ENCODE data around the gene LRP6. TPM values are rescaled to one million over a fixed set of nuclear protein-coding genes. Genes with fewer than 3 reads are reported as not detected.

Gene LRP6
- total RNA-seq, 4 donors from 2014 or later = 4.3 to 18.7 (median 9.0) TPM

DNA sequence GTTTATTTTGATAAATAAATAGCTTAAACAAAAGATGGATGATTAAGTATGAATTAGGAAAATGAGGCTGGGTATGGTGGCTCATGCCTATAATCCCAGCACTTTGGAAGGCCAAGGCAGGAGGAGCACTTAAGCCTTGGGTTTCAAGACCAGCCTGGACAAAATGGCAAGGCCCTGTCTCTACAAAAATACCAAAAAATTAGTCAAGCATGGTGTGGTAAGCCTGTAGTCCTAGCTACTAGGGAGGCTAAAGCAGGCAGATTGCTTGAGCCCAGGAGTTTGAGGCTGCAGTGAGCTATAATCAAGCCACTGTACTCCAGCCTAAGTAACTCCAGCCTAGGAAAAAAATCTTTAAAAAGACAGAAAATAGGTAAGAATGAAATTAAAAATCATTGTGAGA lies 100.1 kb downstream of the LRP6 start:
- Histone ChIP-seq H3K4me1 (peaks cover 0 to under 1% (median 0%) of the 10 kb centered on the region in 3 donors), H3K9me3 (no peaks in the 10 kb centered on the region), H3K27me3 (no peaks in the 10 kb centered on the region), H3K4me3 (no peak overlapping the region), H3K27ac (no peak overlapping the region), H3K36me3 (peaks cover 0 to 12% (median 0%) of the 10 kb centered on the region in 3 donors)
- intact Hi-C loops (cut with DNase I) = no loop called here
- TF ChIP-seq, protein P1, sequence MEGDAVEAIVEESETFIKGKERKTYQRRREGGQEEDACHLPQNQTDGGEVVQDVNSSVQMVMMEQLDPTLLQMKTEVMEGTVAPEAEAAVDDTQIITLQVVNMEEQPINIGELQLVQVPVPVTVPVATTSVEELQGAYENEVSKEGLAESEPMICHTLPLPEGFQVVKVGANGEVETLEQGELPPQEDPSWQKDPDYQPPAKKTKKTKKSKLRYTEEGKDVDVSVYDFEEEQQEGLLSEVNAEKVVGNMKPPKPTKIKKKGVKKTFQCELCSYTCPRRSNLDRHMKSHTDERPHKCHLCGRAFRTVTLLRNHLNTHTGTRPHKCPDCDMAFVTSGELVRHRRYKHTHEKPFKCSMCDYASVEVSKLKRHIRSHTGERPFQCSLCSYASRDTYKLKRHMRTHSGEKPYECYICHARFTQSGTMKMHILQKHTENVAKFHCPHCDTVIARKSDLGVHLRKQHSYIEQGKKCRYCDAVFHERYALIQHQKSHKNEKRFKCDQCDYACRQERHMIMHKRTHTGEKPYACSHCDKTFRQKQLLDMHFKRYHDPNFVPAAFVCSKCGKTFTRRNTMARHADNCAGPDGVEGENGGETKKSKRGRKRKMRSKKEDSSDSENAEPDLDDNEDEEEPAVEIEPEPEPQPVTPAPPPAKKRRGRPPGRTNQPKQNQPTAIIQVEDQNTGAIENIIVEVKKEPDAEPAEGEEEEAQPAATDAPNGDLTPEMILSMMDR (IDR thresholded peaks at IDR 0.05) = no peak
- no peak for TF ChIP-seq POLR2A (IDR thresholded peaks at IDR 0.05)
- no peak for DNase-seq

GRCh38 chr12:12159988-12160387 lies 106.9 kb downstream of the LRP6 start:
- H3K36me3 ChIP-seq = peaks cover 0 to 32% (median 0%) of the 10 kb centered on the region in 3 donors
- intact Hi-C loops (cut with DNase I) = no loop called here
- no peak for TF ChIP-seq POLR2A (IDR thresholded peaks at IDR 0.05)
- TF ChIP-seq, protein P1 (IDR thresholded peaks at IDR 0.05) = no peak
- H3K4me3 ChIP-seq = no peak overlapping the region
- peaks cover 0 to 13% (median 3%) of the 10 kb centered on the region in 3 donors for H3K4me1 ChIP-seq
- H3K27me3 ChIP-seq = no peaks in the 10 kb centered on the region
- no peak for DNase-seq
- 24 to 29% methylated on average over 1 of the region's 1 CpG for WGBS, 2 donors
- H3K27ac ChIP-seq = no peak overlapping the region
- H3K9me3 ChIP-seq = no peaks in the 10 kb centered on the region

DNA sequence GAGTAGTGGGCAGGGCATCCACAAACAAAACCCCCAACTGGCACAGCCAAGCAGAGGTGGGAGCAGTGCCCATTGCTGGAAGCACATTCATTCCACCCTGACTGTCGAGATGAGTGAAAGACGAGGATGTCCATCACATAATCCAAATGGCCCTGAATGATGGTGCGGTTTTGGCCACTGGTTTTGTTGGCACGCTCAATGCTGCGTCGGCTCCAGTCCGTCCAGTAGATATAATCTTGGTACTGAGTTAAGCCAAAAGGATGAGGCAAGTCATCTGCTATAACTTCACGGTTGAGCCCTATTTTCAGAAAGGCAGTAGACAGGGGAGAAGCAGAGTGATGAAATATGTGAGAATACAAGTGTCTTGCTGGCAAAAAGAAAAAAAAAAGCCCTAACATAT lies 108.0 kb downstream of the LRP6 start:
- 88 to 93% methylated on average over 7 to 8 of the region's 8 CpGs for WGBS, 2 donors
- peaks cover 0 to 13% (median 3%) of the 10 kb centered on the region in 3 donors for H3K4me1 ChIP-seq
- peaks cover 0 to 29% (median 0%) of the 10 kb centered on the region in 3 donors for H3K36me3 ChIP-seq
- intact Hi-C loops (cut with DNase I) = no loop called here
- no peaks in the 10 kb centered on the region for H3K9me3 ChIP-seq
- H3K27ac ChIP-seq = no peak overlapping the region
- no peaks in the 10 kb centered on the region for H3K27me3 ChIP-seq
- no peak for DNase-seq
- H3K4me3 ChIP-seq = no peak overlapping the region
- TF ChIP-seq, protein P1 (IDR thresholded peaks at IDR 0.05) = no peak
- TF ChIP-seq POLR2A (IDR thresholded peaks at IDR 0.05) = no peak

DNA sequence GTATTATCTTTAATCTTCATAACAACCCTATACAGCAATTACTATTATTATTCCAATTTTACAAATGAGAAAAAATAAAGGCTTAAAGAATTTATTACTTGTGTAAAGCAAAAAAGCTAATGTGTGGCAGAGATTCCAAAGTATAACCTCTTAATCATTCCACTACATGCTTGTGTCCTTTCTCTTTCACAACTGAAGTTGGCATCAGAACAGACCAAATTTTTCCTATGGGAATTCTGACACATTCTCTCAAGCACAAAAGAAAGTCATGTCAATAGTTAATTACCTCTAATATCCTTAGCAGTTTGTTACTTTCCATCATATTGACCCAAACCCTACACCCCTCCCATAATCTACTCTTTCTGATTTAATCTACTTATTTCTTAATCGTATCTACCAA lies 109.4 kb downstream of the LRP6 start:
- intact Hi-C loops (cut with DNase I) = no loop called here
- WGBS, 2 donors = 69 to 81% methylated on average over 1 of the region's 1 CpG

GRCh38 chr12:12156828-12157227 lies 110.0 kb downstream of the LRP6 start:
- WGBS, 2 donors = 72 to 73% methylated on average over 2 of the region's 2 CpGs
- H3K9me3 ChIP-seq = no peaks in the 10 kb centered on the region
- intact Hi-C loops (cut with DNase I) = no loop called here
- H3K27me3 ChIP-seq = no peaks in the 10 kb centered on the region
- H3K4me1 ChIP-seq = peaks cover 0 to 13% (median 3%) of the 10 kb centered on the region in 3 donors
- no peak for DNase-seq
- H3K4me3 ChIP-seq = no peak overlapping the region
- peaks cover 0 to 26% (median 0%) of the 10 kb centered on the region in 3 donors for H3K36me3 ChIP-seq
- H3K27ac ChIP-seq = no peak overlapping the region
- TF ChIP-seq POLR2A (IDR thresholded peaks at IDR 0.05) = no peak
- TF ChIP-seq, protein P1 (IDR thresholded peaks at IDR 0.05) = no peak

More for the DNA sequence above, 109.4 kb downstream of the LRP6 start:
- Histone ChIP-seq H3K27me3 (no peaks in the 10 kb centered on the region), H3K9me3 (no peaks in the 10 kb centered on the region), H3K36me3 (peaks cover 0 to 22% (median 0%) of the 10 kb centered on the region in 3 donors), H3K27ac (no peak overlapping the region), H3K4me3 (no peak overlapping the region), H3K4me1 (peaks cover 0 to 13% (median 3%) of the 10 kb centered on the region in 3 donors)
- DNase-seq = no peak
- TF ChIP-seq, protein P1 (IDR thresholded peaks at IDR 0.05) = no peak
- no peak for TF ChIP-seq POLR2A (IDR thresholded peaks at IDR 0.05)
